Osteoblast (primary cell): Measurements from ENCODE around the gene FOXB2. TPM values are rescaled to one million over a fixed set of nuclear protein-coding genes. Genes with fewer than 3 reads are reported as not detected.

Experiments used
- DNase-seq: peaks from one replicate; pipeline ENCODE4 v3.0.0; 2011; ENCODE audit warnings: low spot score, mixed read lengths; ENCODE audit not compliant: insufficient read length; ENCODE audit errors: missing footprints
- H2AFZ ChIP-seq: 2 replicates; pipeline ENCODE4 v1.6.0; 2011; ENCODE audit warnings: mild to moderate bottlenecking, low read length
- H3K27ac ChIP-seq: 2 replicates; pipeline ENCODE4 v1.5.1; 2011; ENCODE audit warnings: mild to moderate bottlenecking, low read depth, low read length, moderate library complexity
- H3K27me3 ChIP-seq: 2 replicates; pipeline ENCODE4 v1.6.0; 2012; ENCODE audit warnings: mild to moderate bottlenecking, control low read depth, inconsistent platforms, low read length, moderate library complexity; ENCODE audit not compliant: insufficient read depth
- H3K36me3 ChIP-seq: 2 replicates; pipeline ENCODE4 v1.5.1; 2011; ENCODE audit warnings: mild to moderate bottlenecking, low read length, control low read depth, moderate library complexity; ENCODE audit not compliant: insufficient read depth
- H3K4me1 ChIP-seq: 2 replicates; pipeline ENCODE4 v1.5.1; 2011; ENCODE audit warnings: mild to moderate bottlenecking, low read length, control low read depth, moderate library complexity; ENCODE audit not compliant: insufficient read depth
- H3K4me2 ChIP-seq: 2 replicates; pipeline ENCODE4 v1.6.0; 2011; ENCODE audit warnings: mild to moderate bottlenecking, low read length; ENCODE audit not compliant: insufficient read depth
- H3K4me3 ChIP-seq: fragments of 200-600 bp; sonication (generic); 3 replicates; pipeline ENCODE4 v1.5.1; 2012; ENCODE audit warnings: mild to moderate bottlenecking, low read length, inconsistent platforms; ENCODE audit not compliant: insufficient read depth
- H3K79me2 ChIP-seq: 2 replicates; pipeline ENCODE4 v1.6.0; 2012; ENCODE audit warnings: mild to moderate bottlenecking, low read length, control low read depth, inconsistent platforms; ENCODE audit not compliant: insufficient read depth
- H3K9me3 ChIP-seq: 2 replicates; pipeline ENCODE4 v1.5.1; 2011; ENCODE audit warnings: low read depth, low read length, control low read depth
- H4K20me1 ChIP-seq: 2 replicates; pipeline ENCODE4 v1.6.0; 2012; ENCODE audit warnings: mild to moderate bottlenecking, low read length, control low read depth; ENCODE audit not compliant: insufficient read depth
- CTCF ChIP-seq: IDR thresholded peaks from 2 replicates; pipeline ENCODE4 v1.5.1; 2011; ENCODE audit warnings: mild to moderate bottlenecking, low read depth, low read length, moderate library complexity; ENCODE audit errors: extremely low read depth
- total RNA-seq: library from RNA; depleted of rRNA; stranded (reverse); fragments of >200 nt; gene quantifications from 2 replicates; pipeline ENCODE4 v1.2.3, GENCODE V29; 2012

The FOXB2 gene
- total RNA-seq, 1 donor = not detected

DNA sequence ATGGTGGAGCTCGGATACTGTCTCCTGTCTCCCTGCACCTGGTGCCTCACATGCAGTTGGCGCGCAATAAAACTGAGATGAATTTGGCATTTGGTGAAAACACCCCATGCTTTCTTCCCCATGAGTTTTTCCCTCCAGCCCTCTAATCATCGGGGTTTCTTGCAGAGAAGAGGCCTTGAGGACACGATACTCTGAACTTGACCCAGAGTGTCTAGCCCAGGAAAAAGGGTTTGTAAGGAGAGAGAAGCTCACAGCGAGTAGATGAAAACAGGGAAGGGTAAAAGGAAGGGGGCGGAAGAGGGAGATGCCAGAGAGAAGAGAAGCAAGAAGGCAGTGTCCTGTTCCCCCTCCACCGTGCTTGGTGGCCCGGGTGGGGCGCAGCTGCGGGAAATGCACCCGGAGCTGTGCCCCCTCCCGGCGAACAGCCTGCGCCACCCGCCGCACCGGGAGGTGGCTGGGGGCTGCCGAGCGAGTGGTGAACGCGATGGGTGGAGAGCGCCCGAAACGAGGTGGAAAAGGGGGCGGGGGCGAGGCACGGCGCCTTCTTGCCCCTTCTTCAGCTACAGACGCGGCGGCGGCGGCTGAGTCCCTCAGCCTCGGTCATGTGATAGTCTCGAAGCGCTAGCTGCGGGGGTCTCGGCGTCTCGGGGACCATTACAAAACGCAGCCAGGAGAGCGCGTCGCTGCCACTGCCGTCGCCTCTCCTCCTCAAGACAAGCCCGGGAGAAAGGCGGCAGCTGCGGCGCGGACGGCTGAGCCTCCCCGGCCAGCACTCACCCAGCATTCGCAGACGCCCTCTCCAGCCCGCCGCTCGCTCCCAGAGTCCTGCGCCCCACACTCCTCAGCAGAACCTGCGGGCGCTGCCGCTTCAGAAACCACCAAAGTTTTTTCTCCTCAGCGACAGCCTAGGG is 1.1 kb upstream of the FOXB2 start:
- no peak for TF ChIP-seq CTCF
- Histone ChIP-seq H3K79me2 (no peaks in the 10 kb centered on the region), H3K9me3 (peaks cover 4% of the 10 kb centered on the region), H3K36me3 (no peaks in the 10 kb centered on the region), H3K27ac (no peak overlapping the region), H4K20me1 (peaks cover 5% of the 10 kb centered on the region), H3K27me3 (peaks cover 97% of the 10 kb centered on the region), H2AFZ (no peak overlapping the region), H3K4me1 (no peaks in the 10 kb centered on the region), H3K4me3 (no peak overlapping the region), H3K4me2 (no peak overlapping the region)
- DNase-seq = peak; percentile 91

DNA sequence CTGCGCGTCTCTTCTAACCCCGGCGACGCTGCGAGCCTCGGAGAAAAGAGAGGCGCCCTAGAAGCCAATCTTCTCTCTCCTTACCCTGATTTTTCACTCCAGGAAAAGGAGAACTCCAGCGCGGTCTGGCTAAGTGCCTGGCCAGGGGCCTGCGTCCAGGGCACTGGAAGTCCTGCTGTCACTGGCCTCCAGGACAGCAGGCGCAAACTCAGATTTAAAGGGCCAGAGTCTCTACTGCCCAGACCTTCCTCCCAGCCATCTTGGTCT is 553 bp upstream of the FOXB2 start:
- Histone ChIP-seq H3K27me3 (peaks cover 97% of the 10 kb centered on the region), H3K79me2 (no peaks in the 10 kb centered on the region), H2AFZ (no peak overlapping the region), H3K4me1 (no peaks in the 10 kb centered on the region), H4K20me1 (peaks cover 5% of the 10 kb centered on the region), H3K36me3 (no peaks in the 10 kb centered on the region), H3K9me3 (peaks cover 4% of the 10 kb centered on the region), H3K4me2 (no peak overlapping the region), H3K4me3 (no peak overlapping the region), H3K27ac (no peak overlapping the region)
- TF ChIP-seq CTCF = no peak
- peak; percentile 86 for DNase-seq

- peaks cover 97% of the 10 kb centered on the region for H3K27me3 ChIP-seq
- H3K4me3 ChIP-seq = no peak overlapping the region
- TF ChIP-seq CTCF = no peak
- H3K27ac ChIP-seq = no peak overlapping the region
- no peaks in the 10 kb centered on the region for H3K36me3 ChIP-seq
- H3K9me3 ChIP-seq = peaks cover 4% of the 10 kb centered on the region
- no peak overlapping the region for H3K4me2 ChIP-seq
- no peaks in the 10 kb centered on the region for H3K4me1 ChIP-seq
- no peak overlapping the region for H2AFZ ChIP-seq
- DNase-seq = peak; percentile 56
- peaks cover 5% of the 10 kb centered on the region for H4K20me1 ChIP-seq
- no peaks in the 10 kb centered on the region for H3K79me2 ChIP-seq
Measured at GRCh38 chr9:77019926-77020412, 514 bp downstream of the FOXB2 start.

DNA sequence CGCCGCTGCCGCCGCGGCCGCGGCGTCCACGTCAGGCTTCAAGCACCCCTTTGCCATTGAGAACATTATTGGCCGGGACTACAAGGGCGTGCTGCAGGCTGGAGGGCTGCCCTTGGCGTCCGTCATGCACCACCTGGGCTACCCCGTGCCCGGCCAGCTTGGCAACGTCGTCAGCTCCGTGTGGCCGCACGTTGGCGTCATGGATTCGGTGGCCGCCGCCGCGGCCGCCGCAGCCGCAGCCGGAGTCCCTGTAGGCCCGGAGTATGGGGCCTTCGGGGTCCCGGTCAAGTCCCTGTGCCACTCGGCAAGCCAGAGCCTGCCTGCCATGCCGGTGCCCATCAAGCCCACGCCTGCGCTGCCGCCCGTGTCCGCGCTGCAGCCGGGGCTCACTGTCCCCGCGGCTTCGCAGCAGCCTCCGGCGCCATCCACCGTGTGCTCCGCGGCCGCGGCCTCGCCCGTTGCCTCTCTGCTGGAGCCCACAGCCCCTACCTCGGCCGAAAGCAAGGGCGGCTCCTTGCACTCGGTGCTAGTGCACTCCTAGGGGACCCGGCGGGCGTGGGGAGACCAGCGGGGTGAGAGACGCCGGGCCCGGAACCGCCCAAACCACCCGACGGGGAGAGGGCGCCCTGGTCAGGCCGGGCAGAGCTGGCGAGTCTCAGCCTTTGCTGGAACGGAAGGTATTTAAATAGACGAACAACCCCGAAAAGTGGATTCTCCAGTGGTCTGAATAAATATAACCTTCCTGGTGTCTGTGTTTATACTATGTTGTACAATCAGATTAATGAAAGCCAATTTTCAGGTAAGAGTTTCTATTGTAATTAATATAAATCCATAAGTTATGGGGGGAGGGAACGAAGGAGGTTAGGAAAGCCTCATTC is 1.2 kb downstream of the FOXB2 start:
- Histone ChIP-seq H3K4me1 (no peaks in the 10 kb centered on the region), H3K27me3 (peaks cover 97% of the 10 kb centered on the region), H3K36me3 (no peaks in the 10 kb centered on the region), H3K4me2 (no peak overlapping the region), H3K79me2 (no peaks in the 10 kb centered on the region), H3K27ac (no peak overlapping the region), H3K4me3 (no peak overlapping the region), H3K9me3 (peaks cover 4% of the 10 kb centered on the region), H4K20me1 (peaks cover 5% of the 10 kb centered on the region), H2AFZ (no peak overlapping the region)
- peak; percentile 91 for DNase-seq
- no peak for TF ChIP-seq CTCF
